GM12878 (cell line): ENCODE results near the gene NOB1. TPM values are rescaled to one million over a fixed set of nuclear protein-coding genes. Genes with fewer than 3 reads are reported as not detected.

Source experiments
- ATAC-seq: fragments of 200-7000 bp; cut with Tn5 transposase; 3 replicates; pipeline ENCODE4 v1.9.1; 2020; ENCODE audit warnings: mild to moderate bottlenecking, moderate library complexity
- BruUV-seq: library from RNA; stranded (reverse); fragments of 400-500 nt; replicated peaks from 2 replicates; lab custom pipeline; 2021; lab: Mats Ljungman, UMichigan
- CTCF ChIA-PET: fragments of 300-600 bp; sonication (Branson Sonifier 250); formaldehyde crosslinking; extraction: SDS; loops from one replicate; lab custom pipeline; 2021; ENCODE audit warnings: inconsistent platforms; lab: Yijun Ruan, JAX
- POLR2A ChIA-PET: fragments of 350-600 bp; formaldehyde crosslinking; extraction: SDS; loops from one replicate; lab custom pipeline; 2021; ENCODE audit warnings: inconsistent platforms; lab: Charles Lee
- RAD21 ChIA-PET: fragments of 300-600 bp; sonication (Branson Sonifier 250); formaldehyde crosslinking; loops from one replicate; lab custom pipeline; 2023; ENCODE audit warnings: antibody characterized with exemption; ENCODE audit not compliant: unreplicated experiment; lab: Charles Lee
- SMC1A ChIA-PET: fragments of 300-600 bp; sonication (Branson Sonifier 250); formaldehyde crosslinking; loops from one replicate; lab custom pipeline; 2023; ENCODE audit not compliant: unreplicated experiment, uncharacterized antibody; lab: Charles Lee
- DNase-seq: peaks from one replicate; pipeline ENCODE4 v3.0.0-alpha.2; 2011; ENCODE audit warnings: low read depth, low spot score
- FAIRE-seq: peaks from 3 replicates; lab custom pipeline; 2011; peaks lifted over from hg19 to GRCh38; lab: Jason Lieb, UNC
- H2AFZ ChIP-seq: 2 replicates; pipeline ENCODE4 v1.6.0; 2011; ENCODE audit warnings: low read depth, low read length, control low read depth; ENCODE audit not compliant: control insufficient read depth
- H3K27ac ChIP-seq: 2 replicates; pipeline ENCODE4 v1.5.1; 2011; ENCODE audit warnings: control low read depth; ENCODE audit not compliant: control insufficient read depth, insufficient read depth
- H3K27me3 ChIP-seq, 2 experiments: replicated peaks in 1 of 2; 2 replicates each; pipeline versions ENCODE4 v1.6.0 to v1.6.1; 2011; ENCODE audit warnings: low read length in 1 of 2; ENCODE audit not compliant: control insufficient read depth in 2 of 2, insufficient read depth in 2 of 2
- H3K36me3 ChIP-seq, 2 experiments: 2 replicates each; pipeline ENCODE4 v1.5.1; 2011; ENCODE audit warnings: low read length in 1 of 2; ENCODE audit not compliant: control insufficient read depth in 2 of 2, insufficient read depth in 2 of 2
- H3K4me1 ChIP-seq: 2 replicates; pipeline ENCODE4 v1.6.1; 2011; ENCODE audit warnings: mild to moderate bottlenecking, low read length, moderate library complexity, mixed read lengths; ENCODE audit not compliant: control insufficient read depth, insufficient read depth
- H3K4me2 ChIP-seq: 2 replicates; pipeline ENCODE4 v1.6.0; 2011; ENCODE audit warnings: control low read depth; ENCODE audit not compliant: control insufficient read depth, insufficient read depth
- H3K4me3 ChIP-seq: fragments of 200-600 bp; sonication (generic); 2 replicates; pipeline ENCODE4 v1.5.1; 2016
- H3K79me2 ChIP-seq: 2 replicates; pipeline ENCODE4 v1.6.0; 2011; ENCODE audit warnings: low read length; ENCODE audit not compliant: control insufficient read depth, insufficient read depth
- H3K9ac ChIP-seq: 2 replicates; pipeline ENCODE4 v1.8.0; 2011; ENCODE audit warnings: low read length, control low read depth, mixed read lengths; ENCODE audit not compliant: control insufficient read depth, insufficient read depth
- H3K9me3 ChIP-seq: replicated peaks from 3 replicates; pipeline ENCODE4 v1.5.1; 2011; ENCODE audit warnings: mild to moderate bottlenecking, low read length; ENCODE audit not compliant: control insufficient read depth, insufficient read depth
- H4K20me1 ChIP-seq: 2 replicates; pipeline ENCODE4 v1.6.0; 2011; ENCODE audit not compliant: control insufficient read depth, insufficient read depth
- BACH1 ChIP-seq: fragments of 450-650 bp; IDR thresholded peaks from 2 replicates; pipeline ENCODE4 v1.6.1; 2017; ENCODE audit warnings: mild to moderate bottlenecking, borderline replicate concordance
- CBFB ChIP-seq: IDR thresholded peaks from 2 replicates; pipeline ENCODE4 v1.6.1; 2016; ENCODE audit warnings: antibody characterized with exemption, low read depth
- CREB1 ChIP-seq: IDR thresholded peaks from 2 replicates; pipeline ENCODE4 v1.6.1; 2012; ENCODE audit warnings: low read depth, mild to moderate bottlenecking, inconsistent platforms
- EGR1 ChIP-seq, 2 experiments: IDR thresholded peaks; 1 replicate in 1 of 2; 2 replicates in 1 of 2; pipeline ENCODE4 v1.6.1; 2011 to 2012; ENCODE audit warnings: low read depth in 2 of 2, low read length in 2 of 2, borderline replicate concordance in 1 of 2, mild to moderate bottlenecking in 1 of 2, moderate library complexity in 1 of 2
- KLF5 ChIP-seq: fragments of 450-650 bp; IDR thresholded peaks from 2 replicates; pipeline ENCODE4 v1.6.1; 2014; ENCODE audit warnings: mild to moderate bottlenecking; ENCODE audit not compliant: partially characterized antibody
- MEF2B ChIP-seq: fragments of 450-650 bp; IDR thresholded peaks from 2 replicates; pipeline ENCODE4 v1.6.1; 2018; ENCODE audit warnings: mild to moderate bottlenecking, moderate library complexity; ENCODE audit not compliant: partially characterized antibody, poor library complexity, severe bottlenecking
- SMAD1 ChIP-seq: fragments of 450-650 bp; IDR thresholded peaks from 2 replicates; pipeline ENCODE4 v1.6.1; 2018; ENCODE audit warnings: mild to moderate bottlenecking, low read depth; ENCODE audit not compliant: partially characterized antibody
- WGBS: methylation state at CpG from one replicate; pipeline ENCODE4 v1.1.6; 2016; ENCODE audit warnings: low lambda C conversion rate; ENCODE audit not compliant: insufficient replicate concordance, insufficient coverage; ENCODE audit errors: missing lambda C conversion rate; 5-methylcytosine and 5-hydroxymethylcytosine counted together
- in situ Hi-C: fragments of 300-500 bp; cut with MboI; formaldehyde crosslinking; loops from 9 replicates; pipeline ENCODE4 v1.14.3; 2018; ENCODE audit warnings: mixed read lengths
- intact Hi-C: fragments of 100-400 bp; cut with micrococcal nuclease; formaldehyde crosslinking; loops from one replicate; pipeline ENCODE4 v1.14.2; 2022; ENCODE audit not compliant: unreplicated experiment
- polyA plus RNA-seq, 11 experiments: library from polyadenylated mRNA; depleted of rRNA in 4 of 11; unstranded in 6 of 11; stranded (reverse) in 5 of 11; fragments of >200 nt; fragmentation: Nextera tagmentation in 4 of 11; fragmentation: Illumina TruSeq in 1 of 11; extraction: Ambion mirVana in 4 of 11; extraction: Trizol in 1 of 11; gene quantifications; 1 replicate in 1 of 11; 2 replicates in 10 of 11; pipeline versions ENCODE4 v1.2.1 to v1.2.3, GENCODE V29; 2011 to 2016; ENCODE audit warnings: inconsistent platforms in 2 of 11, missing spikeins in 2 of 11, low read depth in 1 of 11
- total RNA-seq, 4 experiments: library from RNA; depleted of rRNA in 3 of 4; stranded (reverse); fragments of >200 nt in 3 of 4; fragmentation: Illumina TruSeq in 1 of 4; extraction: Trizol in 1 of 4; gene quantifications; 2 replicates each; pipeline versions ENCODE4 v1.2.1 to v1.2.3, GENCODE V29; 2013 to 2021
- TF ChIP-seq, protein P1 (sequence below): fragments of 150-350 bp; IDR thresholded peaks from 2 replicates; pipeline ENCODE4 v1.6.1; 2014; ENCODE audit warnings: mild to moderate bottlenecking, low read depth, low read length
- TF ChIP-seq, protein P2 (sequence below): fragments of 450-650 bp; IDR thresholded peaks from 2 replicates; pipeline ENCODE4 v1.6.1; 2017; ENCODE audit warnings: mild to moderate bottlenecking
- TF ChIP-seq, protein P3 (sequence below): fragments of 450-650 bp; IDR thresholded peaks from 2 replicates; pipeline ENCODE4 v1.6.1; 2016; ENCODE audit warnings: mild to moderate bottlenecking
- TF ChIP-seq, protein P4 (sequence below): IDR thresholded peaks from 2 replicates; pipeline ENCODE4 v1.6.1; 2012; ENCODE audit warnings: low read depth, low read length, improper control_type of control experiment
- TF ChIP-seq, protein P5 (sequence below): IDR thresholded peaks from 2 replicates; pipeline ENCODE4 v1.6.1; 2011; ENCODE audit warnings: mild to moderate bottlenecking, low read depth, low read length, moderate library complexity; ENCODE audit not compliant: insufficient replicate concordance

The NOB1 gene
- total and polyA plus RNA-seq, 10 of the 15 experiments (the other 5 are each of a cell fraction or from before 2014, with no cell fraction given), result 31.1 to 117 (median 78.0) TPM

DNA sequence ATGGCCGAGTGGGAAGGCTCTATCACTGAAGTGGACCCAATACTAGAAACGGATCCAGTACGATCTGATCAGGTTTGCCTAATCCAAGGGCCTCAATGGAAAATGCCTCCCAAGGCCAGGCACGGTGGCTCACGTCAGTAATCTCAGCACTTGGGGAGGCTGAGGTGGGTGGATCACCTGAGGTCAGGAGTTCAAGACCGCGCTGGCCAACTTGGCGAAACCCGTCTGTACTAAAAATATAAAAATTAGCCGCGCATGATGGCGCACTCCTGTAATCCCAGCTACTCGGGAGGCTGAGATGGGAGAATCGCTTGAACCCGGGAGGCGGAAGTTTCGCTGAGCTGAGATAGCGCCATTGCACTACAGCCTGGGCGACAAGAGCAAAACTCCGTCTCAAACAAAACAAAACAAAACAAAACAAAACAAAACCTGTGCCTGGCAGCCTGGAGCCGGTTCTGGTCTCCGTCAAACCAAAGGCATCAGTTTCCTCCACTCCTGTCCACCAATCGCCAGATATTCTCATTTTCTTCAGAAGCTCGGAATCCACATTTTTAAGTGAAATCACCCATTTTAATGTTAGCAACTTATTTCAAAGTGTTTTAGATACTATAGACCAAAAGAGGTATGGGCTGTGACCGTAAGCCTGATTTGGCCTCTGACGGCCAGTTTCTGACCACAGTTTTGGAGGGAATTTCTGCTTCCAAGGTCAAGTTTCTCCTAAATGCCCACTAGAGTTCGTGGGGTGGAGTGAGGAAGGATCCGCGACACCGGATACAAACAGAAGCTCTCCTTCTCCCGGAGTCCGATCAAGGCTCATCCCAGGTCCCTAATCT lies 29.0 kb downstream of the NOB1 start:
- TF ChIP-seq CBFB (no peak), BACH1 (no peak), SMAD1 (no peak), EGR1 (IDR thresholded peaks at IDR 0.05; ENCODE audit: borderline replicate concordance in 1 of 2, low read depth in 2 of 2, low read length in 2 of 2) (no peak), KLF5 (no peak), CREB1 (no peak), MEF2B (no peak)
- TF ChIP-seq, protein P1, sequence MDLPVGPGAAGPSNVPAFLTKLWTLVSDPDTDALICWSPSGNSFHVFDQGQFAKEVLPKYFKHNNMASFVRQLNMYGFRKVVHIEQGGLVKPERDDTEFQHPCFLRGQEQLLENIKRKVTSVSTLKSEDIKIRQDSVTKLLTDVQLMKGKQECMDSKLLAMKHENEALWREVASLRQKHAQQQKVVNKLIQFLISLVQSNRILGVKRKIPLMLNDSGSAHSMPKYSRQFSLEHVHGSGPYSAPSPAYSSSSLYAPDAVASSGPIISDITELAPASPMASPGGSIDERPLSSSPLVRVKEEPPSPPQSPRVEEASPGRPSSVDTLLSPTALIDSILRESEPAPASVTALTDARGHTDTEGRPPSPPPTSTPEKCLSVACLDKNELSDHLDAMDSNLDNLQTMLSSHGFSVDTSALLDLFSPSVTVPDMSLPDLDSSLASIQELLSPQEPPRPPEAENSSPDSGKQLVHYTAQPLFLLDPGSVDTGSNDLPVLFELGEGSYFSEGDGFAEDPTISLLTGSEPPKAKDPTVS, result no peak
- TF ChIP-seq, protein P2, sequence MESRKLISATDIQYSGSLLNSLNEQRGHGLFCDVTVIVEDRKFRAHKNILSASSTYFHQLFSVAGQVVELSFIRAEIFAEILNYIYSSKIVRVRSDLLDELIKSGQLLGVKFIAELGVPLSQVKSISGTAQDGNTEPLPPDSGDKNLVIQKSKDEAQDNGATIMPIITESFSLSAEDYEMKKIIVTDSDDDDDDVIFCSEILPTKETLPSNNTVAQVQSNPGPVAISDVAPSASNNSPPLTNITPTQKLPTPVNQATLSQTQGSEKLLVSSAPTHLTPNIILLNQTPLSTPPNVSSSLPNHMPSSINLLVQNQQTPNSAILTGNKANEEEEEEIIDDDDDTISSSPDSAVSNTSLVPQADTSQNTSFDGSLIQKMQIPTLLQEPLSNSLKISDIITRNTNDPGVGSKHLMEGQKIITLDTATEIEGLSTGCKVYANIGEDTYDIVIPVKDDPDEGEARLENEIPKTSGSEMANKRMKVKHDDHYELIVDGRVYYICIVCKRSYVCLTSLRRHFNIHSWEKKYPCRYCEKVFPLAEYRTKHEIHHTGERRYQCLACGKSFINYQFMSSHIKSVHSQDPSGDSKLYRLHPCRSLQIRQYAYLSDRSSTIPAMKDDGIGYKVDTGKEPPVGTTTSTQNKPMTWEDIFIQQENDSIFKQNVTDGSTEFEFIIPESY, result peak; percentile 63; the same call in 1 of the 2 replicates
- TF ChIP-seq, protein P3, sequence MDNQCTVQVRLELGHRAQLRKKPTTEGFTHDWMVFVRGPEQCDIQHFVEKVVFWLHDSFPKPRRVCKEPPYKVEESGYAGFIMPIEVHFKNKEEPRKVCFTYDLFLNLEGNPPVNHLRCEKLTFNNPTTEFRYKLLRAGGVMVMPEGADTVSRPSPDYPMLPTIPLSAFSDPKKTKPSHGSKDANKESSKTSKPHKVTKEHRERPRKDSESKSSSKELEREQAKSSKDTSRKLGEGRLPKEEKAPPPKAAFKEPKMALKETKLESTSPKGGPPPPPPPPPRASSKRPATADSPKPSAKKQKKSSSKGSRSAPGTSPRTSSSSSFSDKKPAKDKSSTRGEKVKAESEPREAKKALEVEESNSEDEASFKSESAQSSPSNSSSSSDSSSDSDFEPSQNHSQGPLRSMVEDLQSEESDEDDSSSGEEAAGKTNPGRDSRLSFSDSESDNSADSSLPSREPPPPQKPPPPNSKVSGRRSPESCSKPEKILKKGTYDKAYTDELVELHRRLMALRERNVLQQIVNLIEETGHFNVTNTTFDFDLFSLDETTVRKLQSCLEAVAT, result peak; percentile 92
- TF ChIP-seq, protein P4, sequence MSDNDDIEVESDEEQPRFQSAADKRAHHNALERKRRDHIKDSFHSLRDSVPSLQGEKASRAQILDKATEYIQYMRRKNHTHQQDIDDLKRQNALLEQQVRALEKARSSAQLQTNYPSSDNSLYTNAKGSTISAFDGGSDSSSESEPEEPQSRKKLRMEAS, result no peak
- TF ChIP-seq, protein P5, sequence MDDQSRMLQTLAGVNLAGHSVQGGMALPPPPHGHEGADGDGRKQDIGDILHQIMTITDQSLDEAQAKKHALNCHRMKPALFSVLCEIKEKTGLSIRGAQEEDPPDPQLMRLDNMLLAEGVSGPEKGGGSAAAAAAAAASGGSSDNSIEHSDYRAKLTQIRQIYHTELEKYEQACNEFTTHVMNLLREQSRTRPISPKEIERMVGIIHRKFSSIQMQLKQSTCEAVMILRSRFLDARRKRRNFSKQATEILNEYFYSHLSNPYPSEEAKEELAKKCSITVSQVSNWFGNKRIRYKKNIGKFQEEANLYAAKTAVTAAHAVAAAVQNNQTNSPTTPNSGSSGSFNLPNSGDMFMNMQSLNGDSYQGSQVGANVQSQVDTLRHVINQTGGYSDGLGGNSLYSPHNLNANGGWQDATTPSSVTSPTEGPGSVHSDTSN, result no peak
- BruUV-seq, result TSS peak; percentile 93
- no peaks in the 10 kb centered on the region; the same call in 2 of the 3 replicates for H3K9me3 ChIP-seq
- H3K4me2 ChIP-seq, result peak overlapping the region; percentile 97
- H3K79me2 ChIP-seq, result peaks cover 20% of the 10 kb centered on the region
- peak overlapping the region; percentile 78 for H3K4me3 ChIP-seq
- RAD21 ChIA-PET, result interaction anchor here (1.1 to 2.5 kb wide), 3 partner anchors 16 to 330 kb away, joined by 4 to 18 read pairs (median 10); partner anchors contain the start of gene NOB1
- H3K4me1 ChIP-seq, result no peaks in the 10 kb centered on the region; the same call in none of the 2 replicates
- H3K36me3 ChIP-seq, result no peaks in the 10 kb centered on the region
- no peaks in the 10 kb centered on the region for H3K27me3 ChIP-seq
- 71% methylated on average over 32 of the region's 32 CpGs for WGBS
- POLR2A ChIA-PET, result interaction anchor here (0.6 to 5.6 kb wide), 4 partner anchors 11 to 373 kb away, joined by 5 to 25 read pairs (median 6); partner anchors contain the start of genes NOB1 and WWP2
- peak overlapping the region; percentile 92 for H3K27ac ChIP-seq
- FAIRE-seq (no peak), DNase-seq (no peak), ATAC-seq (no peak)
- intact Hi-C loops, result loop anchor here (2.0 kb wide), 1 partner anchor 29 kb away; the partner anchor contains the start of gene NOB1
- SMC1A ChIA-PET, result interaction anchor here (0.8 to 8.3 kb wide), 9 partner anchors 8 to 329 kb away, joined by 3 to 47 read pairs (median 4); partner anchors contain the start of genes NOB1 and WWP2
- CTCF ChIA-PET, result interaction anchor here (0.9 to 8.2 kb wide), 7 partner anchors 15 to 330 kb away, joined by 3 to 68 read pairs (median 5); partner anchors contain the start of gene NOB1
- peak overlapping the region; percentile 81 for H3K9ac ChIP-seq
- H4K20me1 ChIP-seq, result no peaks in the 10 kb centered on the region
- H2AFZ ChIP-seq, result peak overlapping the region; percentile 98
- in situ Hi-C loops, result no loop called here
